Motor neuron (in vitro differentiated cells): ENCODE measurements around the gene PARD3. TPM values are rescaled to one million over a fixed set of nuclear protein-coding genes. Genes with fewer than 3 reads are reported as not detected.
A peak's percentile ranks its signal among the peaks of the same experiment; 100 is the strongest.

Experiments
- ATAC-seq, 8 experiments: fragments of 200-7000 bp; cut with Tn5 transposase; replicated peaks in 6 of 8; 2 replicates each; pipeline ENCODE4 v1.8.0; 2021; ENCODE audit warnings: mild to moderate bottlenecking in 8 of 8, moderate library complexity in 8 of 8
- H3K27ac ChIP-seq, 2 donors: fragments of 250-450 bp; sonication (Bioruptor Pico); 2 replicates each; pipeline ENCODE4 v1.9.0; 2021; ENCODE audit warnings: antibody characterized with exemption in 2 of 2, mild to moderate bottlenecking in 2 of 2, moderate library complexity in 1 of 2
- H3K4me1 ChIP-seq, 2 donors: fragments of 250-450 bp; sonication (Bioruptor Pico); replicated peaks in 1 of 2; 2 replicates each; pipeline ENCODE4 v1.6.1; 2021; ENCODE audit warnings: antibody characterized with exemption in 2 of 2, mild to moderate bottlenecking in 2 of 2, moderate library complexity in 1 of 2
- H3K4me3 ChIP-seq, 5 donors: fragments of 250-450 bp; sonication (Bioruptor Pico); 2 replicates each; pipeline ENCODE4 v1.9.0; 2021; ENCODE audit warnings: antibody characterized with exemption in 5 of 5, mild to moderate bottlenecking in 5 of 5, moderate library complexity in 4 of 5
- WGBS, 10 experiments: fragments of 450-650 bp; shearing (Covaris generic); methylation state at CpG; one replicate each; pipeline ENCODE4 v1.0.0; 2022; 5-methylcytosine and 5-hydroxymethylcytosine counted together
- in situ Hi-C, 9 experiments: fragments of 400-800 bp; cut with MboI; loops; one replicate each; pipeline ENCODE4 v1.15.0; 2021; ENCODE audit warnings: low sequenced_read_pairs in 9 of 9, low pct_unique_long_range_greater_than_20kb in 2 of 9; ENCODE audit not compliant: unreplicated experiment in 9 of 9
- total RNA-seq, 8 experiments: library from RNA; unstranded; fragments of 300-600 nt; gene quantifications; 2 replicates each; pipeline versions ENCODE4 v1.2.3 to v1.2.4, GENCODE V29; 2022

The PARD3 gene
- total RNA-seq, 8 experiments from 2014 or later = 21.5 to 154 (median 34.0) TPM

DNA sequence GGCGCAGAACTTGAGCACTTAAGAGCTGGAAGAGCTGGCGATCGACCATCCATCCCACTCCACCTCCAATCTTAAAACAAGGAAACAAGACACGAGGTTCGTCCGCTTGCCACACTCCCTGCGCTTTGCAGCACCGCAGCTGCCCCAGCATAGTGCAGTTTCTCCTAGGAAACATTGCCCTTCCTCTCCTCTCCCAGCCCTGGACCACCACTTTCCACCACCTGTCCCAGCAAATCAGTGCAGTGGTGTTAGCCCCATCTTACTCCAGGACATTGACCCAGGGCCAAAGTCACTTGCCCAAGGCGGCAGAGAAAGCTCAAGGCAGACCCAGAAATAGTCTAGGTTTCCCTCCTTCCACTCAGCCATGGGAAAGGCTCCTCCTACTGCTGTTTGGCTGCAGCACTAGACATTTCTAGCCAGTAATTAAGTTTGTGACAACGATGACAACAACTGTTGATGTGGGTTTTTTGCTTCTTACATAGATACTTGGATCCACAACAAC is 1.5 kb upstream of the PARD3 start:
- in situ Hi-C loops = no loop called here
- H3K4me3 ChIP-seq = peak overlapping the region; percentile 61 to 98 (median 79)
- no peak overlapping the region for H3K27ac ChIP-seq
- peak in 3 of 8 experiments; percentile 1 to 4 (median 2) for ATAC-seq
- peaks cover 12 to 19% of the 10 kb centered on the region in 2 donors for H3K4me1 ChIP-seq
- 0 to 50% (median 20%) methylated on average over 1 to 7 of the region's 10 CpGs; no CpG with 5 or more reads in 1 of the 10 experiments for WGBS, 10 experiments

DNA sequence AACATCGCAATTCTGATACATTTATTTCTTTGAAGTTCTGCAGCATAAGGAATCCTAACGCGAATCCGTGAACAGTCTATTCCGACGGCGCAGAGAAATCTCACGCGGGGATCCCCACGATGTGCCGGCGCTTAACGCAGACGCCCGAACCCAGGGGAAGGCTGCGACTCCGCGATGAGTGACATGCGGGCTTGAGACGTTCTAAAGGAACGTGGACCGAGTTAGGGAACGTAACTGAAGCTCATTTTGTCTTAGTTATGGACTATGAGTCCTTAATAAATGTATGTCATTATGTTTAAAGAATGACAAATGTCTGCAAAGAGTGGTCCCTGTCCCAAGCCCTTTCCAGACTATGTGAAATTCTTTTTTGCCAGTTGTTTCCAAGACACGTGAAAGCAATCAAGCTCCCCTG is 995 bp upstream of the PARD3 start:
- H3K4me3 ChIP-seq = peak overlapping the region; percentile 61 to 98 (median 79)
- WGBS, 10 experiments = 0 to 9% (median 3%) methylated on average over 1 to 21 of the region's 24 CpGs; no CpG with 5 or more reads in 5 of the 10 experiments
- H3K27ac ChIP-seq = no peak overlapping the region
- in situ Hi-C loops = no loop called here
- peaks cover 12 to 19% of the 10 kb centered on the region in 2 donors for H3K4me1 ChIP-seq
- no peak for ATAC-seq

DNA sequence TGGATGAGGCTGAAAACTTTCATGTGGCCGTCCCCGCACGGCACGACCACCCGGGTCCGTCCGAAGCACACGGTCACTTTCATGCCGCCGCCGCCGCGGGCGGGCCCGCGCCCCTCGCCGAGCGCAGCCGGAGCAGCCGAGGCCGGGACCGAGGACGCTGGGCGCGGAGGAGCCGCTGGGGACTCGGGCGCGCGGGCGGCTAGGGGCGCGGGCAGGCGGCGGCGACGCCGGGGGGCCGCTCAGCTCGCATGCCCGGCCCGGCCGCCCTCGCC is 247 bp downstream of the PARD3 start:
- WGBS, 10 experiments = no CpG with 5 or more reads among the region's 45 CpGs
- Histone ChIP-seq H3K4me1 (peaks cover 12 to 20% of the 10 kb centered on the region in 2 donors), H3K4me3 (peak overlapping the region; percentile 61 to 98 (median 79)), H3K27ac (peak overlapping the region; percentile 29 to 90)
- in situ Hi-C loops = no loop called here
- peak in 7 of 8 experiments; percentile 20 to 51 (median 43) for ATAC-seq

DNA sequence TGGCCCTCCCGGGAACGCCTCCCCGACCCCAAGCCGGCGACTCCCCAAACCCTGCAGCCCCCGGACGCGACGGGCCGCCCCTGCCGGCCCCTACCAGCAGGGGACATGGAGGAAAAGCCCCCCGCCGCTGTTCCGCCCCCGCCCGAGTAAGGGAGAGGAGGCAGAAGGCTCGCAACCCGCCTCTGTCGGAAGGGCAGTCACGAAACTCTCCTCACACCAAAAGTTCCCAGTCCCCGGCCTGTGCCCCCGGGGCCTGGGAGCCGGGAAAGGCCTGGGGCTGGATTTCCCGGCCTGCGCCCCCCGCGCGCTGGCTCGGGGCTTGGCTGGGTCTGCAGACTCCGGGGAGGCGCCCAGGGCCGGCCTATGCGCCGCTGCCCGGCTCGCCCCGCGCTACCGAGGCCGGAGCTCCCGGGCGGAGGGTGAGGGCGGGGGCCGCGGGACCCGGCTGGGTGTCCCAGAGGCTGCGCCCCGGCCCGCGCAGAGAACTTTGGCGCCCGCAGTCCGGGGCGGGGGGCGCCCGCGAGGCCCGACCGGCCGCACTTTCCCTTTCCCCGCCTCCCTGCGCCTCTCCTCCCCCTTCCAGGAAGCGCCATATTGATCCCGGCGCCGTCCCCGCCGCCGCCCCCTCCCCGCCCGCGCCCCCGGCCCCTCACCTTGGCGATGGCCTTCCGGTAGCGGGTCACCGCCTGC is 728 bp downstream of the PARD3 start:
- peak overlapping the region; percentile 29 to 90 for H3K27ac ChIP-seq
- peak overlapping the region; percentile 61 to 98 (median 79) for H3K4me3 ChIP-seq
- in situ Hi-C loops = no loop called here
- peak; percentile 35 to 57 (median 45) for ATAC-seq
- H3K4me1 ChIP-seq = peaks cover 12 to 25% of the 10 kb centered on the region in 2 donors
- WGBS, 10 experiments = no CpG with 5 or more reads among the region's 77 CpGs

DNA sequence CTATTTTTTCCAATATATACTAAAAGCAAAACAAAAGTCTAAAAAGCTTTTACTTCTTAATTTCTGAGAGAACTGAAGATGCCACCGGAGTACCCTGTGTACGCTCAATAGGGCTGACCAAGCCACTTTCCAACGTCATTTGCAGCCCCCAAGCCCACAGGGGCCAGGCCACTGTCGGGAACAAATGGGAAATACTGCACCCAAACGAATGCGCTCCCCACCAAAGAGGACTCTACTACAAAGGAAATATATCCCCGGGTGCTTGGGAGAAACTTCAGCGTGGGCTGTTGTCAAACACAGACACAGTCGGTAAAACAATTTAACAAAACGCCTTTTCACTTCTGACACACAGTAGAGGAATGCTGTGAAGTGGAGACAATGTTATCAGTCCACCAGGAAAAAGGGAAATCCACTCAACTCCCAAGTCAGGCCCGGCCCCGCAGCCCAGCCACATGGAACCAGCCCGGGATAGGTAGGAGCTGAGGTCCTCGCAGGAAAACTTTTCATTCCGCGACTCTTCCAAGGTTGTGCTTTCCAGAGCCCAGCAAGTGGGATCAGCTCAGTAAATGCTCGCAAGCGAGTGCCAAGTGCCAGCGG is 1.4 kb downstream of the PARD3 start:
- H3K27ac ChIP-seq = no peak overlapping the region
- WGBS, 10 experiments = 0 to 15% (median 3%) methylated on average over 2 to 9 of the region's 19 CpGs; no CpG with 5 or more reads in 2 of the 10 experiments
- peak in 5 of 8 experiments; percentile 0 to 6 (median 1) for ATAC-seq
- H3K4me1 ChIP-seq = peaks cover 12 to 31% of the 10 kb centered on the region in 2 donors
- in situ Hi-C loops = no loop called here
- H3K4me3 ChIP-seq = peak overlapping the region; percentile 61 to 98 (median 79)

DNA sequence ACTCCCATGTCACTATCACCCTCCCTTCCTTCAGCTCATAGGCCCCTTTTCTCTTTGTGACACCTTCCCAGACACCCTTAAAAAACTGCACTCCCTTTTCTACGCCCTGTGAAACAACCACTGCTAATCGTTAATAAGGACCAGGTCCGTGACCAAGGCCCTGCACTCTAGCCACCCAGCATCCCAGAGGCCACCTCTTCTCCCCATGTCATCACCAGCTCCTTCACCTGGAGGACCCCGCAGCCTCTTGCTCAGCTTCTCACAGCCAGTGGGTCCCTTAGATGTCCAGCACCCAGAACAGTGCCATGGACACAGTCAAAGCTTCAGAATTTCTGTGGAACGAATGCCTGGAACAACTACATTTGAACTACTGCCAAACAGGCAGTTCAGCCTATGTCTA is 2.3 kb downstream of the PARD3 start:
- peak overlapping the region in 2 of 5 donors; percentile 61 to 86 for H3K4me3 ChIP-seq
- 40 to 81% (median 72%) methylated on average over 1 to 5 of the region's 5 CpGs; no CpG with 5 or more reads in 2 of the 10 experiments for WGBS, 10 experiments
- no peak for ATAC-seq
- no peak overlapping the region for H3K27ac ChIP-seq
- H3K4me1 ChIP-seq = peaks cover 12 to 31% of the 10 kb centered on the region in 2 donors
- in situ Hi-C loops = no loop called here

DNA sequence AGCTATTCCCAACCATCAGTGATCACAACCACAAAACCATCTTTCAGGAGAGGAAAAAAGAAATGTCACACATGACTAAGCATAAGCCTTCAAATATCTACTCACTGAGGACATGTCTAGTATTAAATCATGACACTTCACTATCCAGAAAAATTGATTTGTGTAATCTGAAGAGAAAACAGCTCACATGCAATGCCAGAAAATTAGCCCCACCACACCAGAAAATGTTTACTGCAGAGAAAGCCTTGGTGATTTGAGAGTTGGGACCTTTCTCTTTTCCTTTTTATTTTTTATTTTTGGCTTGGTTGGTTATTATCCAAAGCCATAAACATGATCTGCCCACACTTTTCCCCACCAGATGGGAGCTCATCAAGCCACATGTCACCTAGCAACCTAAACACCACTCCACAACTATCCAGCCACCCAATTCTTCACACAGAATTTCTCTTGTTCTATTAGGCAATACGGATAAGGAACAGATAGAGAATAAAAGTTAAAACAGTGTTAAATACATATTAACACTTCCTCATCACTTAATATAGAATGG is 3.1 kb downstream of the PARD3 start:
- in situ Hi-C loops = no loop called here
- WGBS, 10 experiments = 0 to 100% (median 80%) methylated on average over 1 of the region's 1 CpG; no CpG with 5 or more reads in 1 of the 10 experiments
- Histone ChIP-seq H3K4me3 (no peak overlapping the region), H3K4me1 (peaks cover 12 to 31% of the 10 kb centered on the region in 2 donors), H3K27ac (no peak overlapping the region)
- no peak for ATAC-seq

DNA sequence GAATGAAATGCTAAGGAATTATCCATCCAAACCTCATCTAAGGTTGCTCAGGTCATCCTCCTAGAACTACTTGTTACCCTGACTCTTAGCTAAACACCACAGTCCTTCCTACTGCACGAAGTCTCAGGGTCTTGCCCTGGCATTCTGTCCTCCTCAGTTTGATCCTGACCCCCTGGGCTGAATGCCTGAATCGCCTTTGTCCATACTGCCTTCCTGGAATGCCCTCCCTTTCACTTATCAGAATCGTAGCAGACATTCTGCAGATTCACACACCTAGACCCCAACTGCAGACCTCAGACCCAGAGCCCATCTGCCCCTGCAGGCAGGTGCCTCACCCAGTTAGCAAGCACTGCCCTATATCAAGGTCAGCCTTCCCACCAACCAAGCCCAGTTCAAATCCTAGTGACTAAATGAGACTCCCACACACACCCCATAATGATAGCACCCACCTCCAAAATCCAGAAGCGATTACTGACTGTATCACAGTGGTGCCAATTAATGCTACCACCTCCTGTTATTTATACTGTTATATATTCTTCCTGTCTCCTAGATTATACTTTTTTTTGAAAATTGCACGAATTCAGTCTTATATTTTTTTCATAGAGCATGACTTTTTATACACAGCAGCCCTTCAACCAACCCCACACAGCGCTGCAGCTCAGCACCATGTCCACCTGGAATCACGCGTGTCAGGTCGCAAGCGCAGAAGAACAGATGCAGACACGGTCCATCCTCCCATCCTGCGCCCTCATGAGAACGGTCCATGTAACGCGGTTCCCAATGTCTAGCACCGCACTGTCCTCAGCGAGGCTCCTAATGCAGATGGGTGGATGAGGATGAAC is 3.7 kb downstream of the PARD3 start:
- no peak for ATAC-seq
- Histone ChIP-seq H3K27ac (no peak overlapping the region), H3K4me1 (peaks cover 12 to 31% of the 10 kb centered on the region in 2 donors), H3K4me3 (no peak overlapping the region)
- WGBS, 10 experiments = 70 to 100% (median 89%) methylated on average over 1 to 17 of the region's 17 CpGs; no CpG with 5 or more reads in 1 of the 10 experiments
- in situ Hi-C loops = no loop called here

DNA sequence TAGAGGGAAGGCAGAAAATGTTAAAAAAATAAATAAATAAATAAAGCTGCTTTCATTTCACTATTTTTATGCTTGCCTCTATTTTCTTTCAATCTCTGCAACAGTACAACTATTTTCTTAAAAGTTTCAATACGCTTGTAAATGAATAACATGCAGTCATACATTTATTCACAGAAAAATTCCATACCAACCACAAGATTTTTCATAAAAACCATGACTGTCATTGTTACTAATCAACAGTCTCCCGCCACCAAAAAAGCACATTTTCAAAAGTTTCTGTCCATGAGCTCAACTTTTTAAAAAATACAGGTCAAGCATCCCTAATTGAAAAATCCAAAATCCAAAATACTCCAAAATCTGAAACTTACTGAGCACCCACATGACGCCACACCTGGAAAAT is 5.3 kb downstream of the PARD3 start:
- in situ Hi-C loops = no loop called here

DNA sequence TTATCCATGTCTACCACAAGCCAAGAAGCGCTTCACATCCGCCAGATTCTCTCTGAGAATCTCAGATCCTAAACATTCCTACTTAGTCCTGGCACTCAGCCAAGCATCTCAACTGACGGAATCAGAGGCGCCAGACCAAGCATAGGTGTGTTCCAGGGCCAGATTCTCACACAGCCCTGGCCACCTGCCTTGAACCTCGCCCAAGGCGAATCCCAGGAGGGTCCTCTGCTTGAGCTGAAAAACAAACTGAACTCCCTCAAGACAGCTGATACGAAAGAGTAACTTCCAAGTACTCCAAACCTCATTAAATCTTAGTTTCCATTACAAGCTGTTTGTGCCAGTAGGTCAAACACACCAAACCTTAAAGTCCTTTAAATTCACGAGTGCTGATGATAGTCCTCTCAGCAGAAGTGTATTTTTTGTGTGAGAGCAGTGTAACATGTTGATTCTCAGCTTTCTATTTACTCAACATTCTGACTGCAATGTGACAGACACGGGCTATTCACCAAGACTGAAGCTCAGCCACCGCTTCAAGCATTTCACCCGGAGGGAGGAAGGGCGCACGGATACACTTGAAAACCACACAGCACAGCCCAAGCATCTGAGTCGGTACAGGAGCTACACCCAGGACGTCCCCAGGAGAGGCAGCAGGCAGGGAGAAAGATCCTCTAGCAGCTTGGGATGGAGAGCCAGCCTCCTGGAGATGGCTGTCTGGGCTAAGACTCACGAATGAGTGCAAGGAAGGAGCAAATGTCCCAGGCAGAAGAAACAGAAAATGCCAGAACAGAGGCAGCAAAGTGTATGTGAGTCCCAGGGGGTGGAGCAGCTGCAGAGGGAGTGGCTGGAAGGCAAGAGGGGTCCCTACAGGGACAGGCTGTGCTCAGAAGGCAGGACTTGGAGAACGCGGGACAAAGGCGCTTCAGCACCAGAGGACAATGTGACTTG is 6.0 kb downstream of the PARD3 start:
- WGBS, 10 experiments = 0 to 100% (median 43%) methylated on average over 2 to 14 of the region's 19 CpGs; no CpG with 5 or more reads in 1 of the 10 experiments
- peak; percentile 34 to 82 (median 79) for ATAC-seq
- no peak overlapping the region for H3K27ac ChIP-seq
- H3K4me1 ChIP-seq = peaks cover 12 to 28% of the 10 kb centered on the region in 2 donors
- in situ Hi-C loops = no loop called here
- peak overlapping the region in 3 of 5 donors; percentile 22 to 26 (median 24) for H3K4me3 ChIP-seq

More for the DNA sequence above, 5.3 kb downstream of the PARD3 start:
- no peak for ATAC-seq
- WGBS, 10 experiments = 11 to 100% (median 87%) methylated on average over 1 to 3 of the region's 3 CpGs; no CpG with 5 or more reads in 1 of the 10 experiments
- H3K4me1 ChIP-seq = peaks cover 12 to 28% of the 10 kb centered on the region in 2 donors
- no peak overlapping the region for H3K27ac ChIP-seq
- no peak overlapping the region for H3K4me3 ChIP-seq

DNA sequence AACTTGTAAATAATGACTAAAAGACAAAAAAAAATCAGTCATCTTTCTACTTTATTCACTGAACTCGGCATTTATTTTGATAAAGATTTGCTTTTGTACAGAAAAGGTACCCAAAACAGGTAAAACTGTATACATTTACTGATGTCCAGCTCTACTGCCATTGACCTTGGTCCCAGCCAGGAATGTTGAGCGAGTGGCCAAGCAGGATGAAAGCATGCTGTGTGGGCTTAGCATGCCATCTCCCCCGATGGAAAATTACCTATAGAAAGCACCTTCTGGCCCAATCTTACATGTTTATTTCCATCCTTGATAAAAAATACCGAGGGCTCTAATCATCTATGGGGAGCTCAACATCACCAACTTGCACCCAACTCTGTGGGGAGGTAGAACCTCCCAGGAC is 6.8 kb downstream of the PARD3 start:
- Histone ChIP-seq H3K4me1 (peaks cover 12 to 25% of the 10 kb centered on the region in 2 donors), H3K27ac (no peak overlapping the region), H3K4me3 (no peak overlapping the region)
- no peak for ATAC-seq
- whole genome bisulfite sequencing, 10 experiments = 71 to 100% (median 93%) methylated on average over 1 to 4 of the region's 4 CpGs; no CpG with 5 or more reads in 1 of the 10 experiments
- in situ Hi-C loops = no loop called here

DNA sequence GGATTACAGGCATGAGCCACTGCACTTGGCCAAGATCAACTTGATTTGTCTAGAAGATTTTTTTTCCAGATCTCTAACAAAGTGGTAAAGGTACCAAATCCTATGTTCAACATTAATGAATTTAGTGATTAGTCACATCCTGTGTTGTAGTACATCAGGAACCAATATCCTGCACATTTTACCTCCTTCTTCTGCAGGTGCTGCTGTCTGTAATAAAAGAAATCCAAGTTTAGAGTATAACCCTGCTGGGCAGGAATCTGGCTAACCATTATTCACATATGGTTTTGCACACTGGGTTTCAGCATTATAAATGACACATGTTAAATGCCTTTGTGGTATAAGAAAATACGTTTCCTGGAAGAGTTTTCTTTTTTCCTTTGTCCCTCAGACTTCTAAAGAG is 10.8 kb downstream of the PARD3 start:
- no peak overlapping the region for H3K27ac ChIP-seq
- in situ Hi-C loops = no loop called here
- H3K4me3 ChIP-seq = no peak overlapping the region
- ATAC-seq = no peak
- peaks cover 15 to 18% of the 10 kb centered on the region in 2 donors for H3K4me1 ChIP-seq
- WGBS, 10 experiments = 0 to 100% (median 71%) methylated on average over 1 of the region's 1 CpG; no CpG with 5 or more reads in 1 of the 10 experiments
